ENCODE results near the gene PIK3R1.

DNA sequence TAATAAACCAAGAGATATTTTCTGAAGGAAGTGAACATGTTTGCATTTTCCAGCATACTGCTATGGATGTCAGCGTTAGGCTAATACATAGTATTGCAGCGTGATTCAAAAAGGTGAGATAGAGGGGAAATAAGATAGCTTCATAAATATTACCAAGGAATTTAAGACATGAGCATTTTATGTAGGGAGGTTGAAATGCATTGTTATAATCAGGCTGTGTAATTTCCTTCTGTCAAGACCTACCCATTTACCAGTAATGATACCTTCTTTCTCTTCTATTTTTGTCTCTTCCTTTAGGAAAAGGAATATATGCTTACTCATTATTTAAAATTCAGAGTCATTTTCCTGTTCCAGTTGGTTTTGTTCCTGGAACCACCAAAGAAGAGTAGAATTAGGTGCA is 33.3 kb downstream of the PIK3R1 start:
- TF ChIP-seq TAF1 (IDR thresholded peaks at IDR 0.05; ENCODE audit: borderline replicate concordance, low read depth, low read length) (no peak), POLR2AphosphoS5 (IDR thresholded peaks at IDR 0.05; ENCODE audit: low read depth, low read length) (no peak)

Data from GM12892 (cell line).